ENCODE measurements around the gene FLOT1.

DNA sequence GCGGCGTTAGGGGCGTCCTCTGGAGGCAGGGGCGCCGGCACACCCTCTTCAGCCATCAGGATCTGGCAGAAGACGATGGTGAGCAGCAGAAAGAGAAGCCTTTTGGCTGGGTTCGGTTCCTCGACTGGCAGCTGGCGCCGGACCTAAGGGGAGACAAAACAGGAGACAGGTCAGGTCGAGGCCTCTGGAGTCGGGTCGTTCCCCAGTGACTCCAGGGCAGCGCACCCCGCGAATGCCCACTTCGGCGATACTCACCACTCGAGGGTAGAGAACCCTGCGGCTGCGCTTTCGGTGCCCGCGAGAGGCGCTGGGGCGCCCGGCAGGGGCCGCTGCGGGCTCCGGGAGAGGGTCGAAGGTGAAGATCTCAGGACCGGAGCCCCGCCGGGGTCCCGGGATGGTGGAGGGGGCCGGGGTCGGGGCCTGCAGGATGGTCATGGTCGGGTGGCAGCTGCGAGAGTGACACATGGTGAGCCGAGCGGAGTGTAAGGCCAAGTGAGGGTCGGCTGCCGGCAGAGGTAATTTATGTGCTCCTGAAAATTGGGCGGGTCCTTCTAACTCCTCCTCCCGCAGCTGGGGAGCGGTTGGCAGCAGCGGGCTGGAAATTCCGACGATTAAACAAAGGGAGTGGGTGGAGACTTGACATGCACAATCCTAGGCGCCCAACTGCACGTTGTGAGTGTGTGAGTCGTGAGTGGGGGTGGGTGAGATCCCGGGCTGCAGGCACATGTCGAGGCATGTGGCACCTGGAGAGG is 1.7 kb upstream of the FLOT1 start, which contains the start of gene IER3:
- TF ChIP-seq POLR2AphosphoS5 (IDR thresholded peaks at IDR 0.05; ENCODE audit: borderline replicate concordance, low read depth, low read length) (peak; percentile 97), EZH2 (IDR thresholded peaks at IDR 0.05) (no peak), FOXP2 (optimal IDR thresholded peaks at IDR 0.05; ENCODE audit: control extremely low read depth, extremely low read length, insufficient read depth) (no peak)

Data from SK-N-MC (cell line).